ENCODE measurements around the gene TNFRSF19. TPM values are rescaled to one million over a fixed set of nuclear protein-coding genes. Genes with fewer than 3 reads are reported as not detected.

TNFRSF19 gene
- total and polyA plus RNA-seq, 2 donors from 2014 or later, result 10.1 to 14.7 TPM

GRCh38 chr13:23678795-23679194 lies 108.6 kb downstream of the TNFRSF19 start:
- peak overlapping the region in 1 of 3 donors; percentile 20 for H3K4me3 ChIP-seq (ENCODE audit: low read length in 3 of 3)
- H3K27me3 ChIP-seq (ENCODE audit: control insufficient read depth, insufficient read depth, low read length), result no peaks in the 10 kb centered on the region
- peak overlapping the region; percentile 62 to 75 for H3K27ac ChIP-seq (ENCODE audit: low read depth in 2 of 2, low read length in 2 of 2)
- TF ChIP-seq, protein P1, sequence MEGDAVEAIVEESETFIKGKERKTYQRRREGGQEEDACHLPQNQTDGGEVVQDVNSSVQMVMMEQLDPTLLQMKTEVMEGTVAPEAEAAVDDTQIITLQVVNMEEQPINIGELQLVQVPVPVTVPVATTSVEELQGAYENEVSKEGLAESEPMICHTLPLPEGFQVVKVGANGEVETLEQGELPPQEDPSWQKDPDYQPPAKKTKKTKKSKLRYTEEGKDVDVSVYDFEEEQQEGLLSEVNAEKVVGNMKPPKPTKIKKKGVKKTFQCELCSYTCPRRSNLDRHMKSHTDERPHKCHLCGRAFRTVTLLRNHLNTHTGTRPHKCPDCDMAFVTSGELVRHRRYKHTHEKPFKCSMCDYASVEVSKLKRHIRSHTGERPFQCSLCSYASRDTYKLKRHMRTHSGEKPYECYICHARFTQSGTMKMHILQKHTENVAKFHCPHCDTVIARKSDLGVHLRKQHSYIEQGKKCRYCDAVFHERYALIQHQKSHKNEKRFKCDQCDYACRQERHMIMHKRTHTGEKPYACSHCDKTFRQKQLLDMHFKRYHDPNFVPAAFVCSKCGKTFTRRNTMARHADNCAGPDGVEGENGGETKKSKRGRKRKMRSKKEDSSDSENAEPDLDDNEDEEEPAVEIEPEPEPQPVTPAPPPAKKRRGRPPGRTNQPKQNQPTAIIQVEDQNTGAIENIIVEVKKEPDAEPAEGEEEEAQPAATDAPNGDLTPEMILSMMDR (IDR thresholded peaks at IDR 0.05; ENCODE audit: borderline replicate concordance, extremely low read depth, insufficient read depth), result no peak
- no peaks in the 10 kb centered on the region for H3K9me3 ChIP-seq (ENCODE audit: control insufficient read depth in 2 of 3, insufficient read depth in 1 of 3, low read length in 3 of 3)
- H3K4me1 ChIP-seq (ENCODE audit: control insufficient read depth in 2 of 3, insufficient read depth in 2 of 3, low read depth in 1 of 3, low read length in 3 of 3), result peaks cover 14 to 26% (median 21%) of the 10 kb centered on the region in 3 donors
- intact Hi-C loops (cut with DNase I), result no loop called here
- peaks cover 0 to 3% (median 0%) of the 10 kb centered on the region in 3 donors for H3K36me3 ChIP-seq (ENCODE audit: control insufficient read depth in 2 of 3, insufficient read depth in 3 of 3, low read length in 3 of 3)
- DNase-seq (peak in 2 of 5 donors; percentile 45 to 54), FAIRE-seq (peak; percentile 38)
- H3K9ac ChIP-seq (ENCODE audit: low read length in 3 of 3), result no peak overlapping the region

GRCh38 chr13:23679220-23679619 lies 109.0 kb downstream of the TNFRSF19 start:
- no peak for FAIRE-seq
- no peaks in the 10 kb centered on the region for H3K27me3 ChIP-seq (ENCODE audit: control insufficient read depth, insufficient read depth, low read length)
- TF ChIP-seq, protein P1 (IDR thresholded peaks at IDR 0.05; ENCODE audit: borderline replicate concordance, extremely low read depth, insufficient read depth), result no peak

DNA sequence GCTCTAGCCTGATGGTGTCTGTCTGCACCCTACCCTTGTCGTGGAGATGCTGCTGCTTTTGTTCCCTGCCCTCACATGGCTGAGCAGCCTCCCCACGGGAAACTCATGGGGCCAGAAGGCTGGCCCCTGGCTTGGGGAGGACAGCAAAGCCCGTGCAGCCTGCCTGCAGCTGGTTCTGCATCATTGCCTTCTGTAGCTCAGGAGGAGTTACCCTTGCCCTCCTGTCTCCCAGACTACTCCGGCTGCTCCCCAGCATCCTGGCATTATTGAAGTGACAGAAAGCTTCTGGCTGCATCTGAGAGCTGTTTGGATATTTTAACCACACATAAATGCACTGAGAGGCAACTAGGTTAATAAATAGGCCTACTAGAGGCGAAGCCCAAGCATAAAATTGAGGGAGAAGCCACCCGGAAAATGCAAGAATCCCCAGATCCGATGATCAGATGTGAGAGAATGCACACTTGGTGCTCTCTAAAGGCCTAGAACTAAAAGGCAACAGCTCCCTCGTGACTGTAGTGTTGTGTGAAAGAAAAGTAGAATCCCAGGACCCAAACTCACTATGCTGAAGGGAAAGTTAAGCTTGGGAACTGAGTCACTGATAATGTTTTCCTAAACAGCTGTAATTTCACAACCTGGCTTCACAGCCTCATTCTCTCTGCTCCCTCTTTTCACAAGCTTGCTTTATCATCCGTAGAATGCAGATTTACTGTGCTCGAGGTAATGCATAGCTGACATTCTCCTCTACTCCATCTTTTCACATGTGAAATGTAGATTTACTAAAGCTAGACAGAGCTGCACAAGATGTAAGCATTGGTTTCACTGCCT lies 110.8 kb downstream of the TNFRSF19 start:
- TF ChIP-seq, protein P1 (IDR thresholded peaks at IDR 0.05; ENCODE audit: borderline replicate concordance, extremely low read depth, insufficient read depth), result no peak
- DNase-seq, result peak in 4 of 5 donors; percentile 54 to 73 (median 70)
- FAIRE-seq, result no peak
- intact Hi-C loops (cut with DNase I), result no loop called here
- Histone ChIP-seq H3K27ac (ENCODE audit: low read depth in 2 of 2, low read length in 2 of 2) (peak overlapping the region in 1 of 2 donors; percentile 17), H3K9me3 (ENCODE audit: control insufficient read depth in 2 of 3, insufficient read depth in 1 of 3, low read length in 3 of 3) (peaks cover 0 to 11% (median 0%) of the 10 kb centered on the region in 3 donors), H3K36me3 (ENCODE audit: control insufficient read depth in 2 of 3, insufficient read depth in 3 of 3, low read length in 3 of 3) (no peaks in the 10 kb centered on the region), H3K9ac (ENCODE audit: low read length in 3 of 3) (no peak overlapping the region), H3K4me3 (ENCODE audit: low read length in 3 of 3) (no peak overlapping the region), H3K27me3 (ENCODE audit: control insufficient read depth, insufficient read depth, low read length) (no peaks in the 10 kb centered on the region), H3K4me1 (ENCODE audit: control insufficient read depth in 2 of 3, insufficient read depth in 2 of 3, low read depth in 1 of 3, low read length in 3 of 3) (peaks cover 14 to 26% (median 21%) of the 10 kb centered on the region in 3 donors)

More at GRCh38 chr13:23679220-23679619, 109.0 kb downstream of the TNFRSF19 start:
- Histone ChIP-seq H3K27ac (ENCODE audit: low read depth in 2 of 2, low read length in 2 of 2) (peak overlapping the region; percentile 62 to 75), H3K36me3 (ENCODE audit: control insufficient read depth in 2 of 3, insufficient read depth in 3 of 3, low read length in 3 of 3) (peaks cover 0 to 2% (median 0%) of the 10 kb centered on the region in 3 donors), H3K4me1 (ENCODE audit: control insufficient read depth in 2 of 3, insufficient read depth in 2 of 3, low read depth in 1 of 3, low read length in 3 of 3) (peaks cover 14 to 26% (median 21%) of the 10 kb centered on the region in 3 donors), H3K4me3 (ENCODE audit: low read length in 3 of 3) (peak overlapping the region in 1 of 3 donors; percentile 20), H3K9ac (ENCODE audit: low read length in 3 of 3) (no peak overlapping the region), H3K9me3 (ENCODE audit: control insufficient read depth in 2 of 3, insufficient read depth in 1 of 3, low read length in 3 of 3) (no peaks in the 10 kb centered on the region)
- peak in 2 of 5 donors; percentile 64 to 65 for DNase-seq
- intact Hi-C loops (cut with DNase I), result no loop called here

All from kidney (tissue), 14 donors.